Vagina (tissue), 2 donors: ENCODE measurements around the gene PREPL. TPM values are rescaled to one million over a fixed set of nuclear protein-coding genes. Genes with fewer than 3 reads are reported as not detected.
"Not testable (repeated sequence)": the region's sequence is repeated elsewhere in the genome, so short reads cannot be mapped to it uniquely, and the experiment has no call there.

ENCODE experiments used
- DNase-seq, 2 donors: peaks; one replicate each; pipeline ENCODE4 v3.0.0-alpha.2; 2017; ENCODE audit errors: extremely low spot score in 2 of 2
- H3K27ac ChIP-seq: fragments of 200-600 bp; sonication (generic); one replicate; pipeline ENCODE4 v1.5.1; 2019
- H3K27me3 ChIP-seq: fragments of 200-600 bp; sonication (generic); one replicate; pipeline ENCODE4 v1.5.1; 2019
- H3K36me3 ChIP-seq, 2 donors: fragments of 200-600 bp; sonication (generic); one replicate each; pipeline ENCODE4 v1.5.1; 2017 to 2019
- H3K4me1 ChIP-seq: fragments of 200-600 bp; sonication (generic); one replicate; pipeline ENCODE4 v1.5.1; 2019
- H3K4me3 ChIP-seq, 2 donors: fragments of 200-600 bp; sonication (generic); 1 replicate in 1 of 2; 2 replicates in 1 of 2; pipeline ENCODE4 v1.5.1; 2016 to 2019
- H3K9me3 ChIP-seq: fragments of 200-600 bp; sonication (generic); one replicate; pipeline ENCODE4 v1.5.1; 2019
- CTCF ChIP-seq, 3 experiments: fragments of 450-650 bp in 2 of 3; fragments of 200-600 bp in 1 of 3; sonication (generic) in 1 of 3; IDR thresholded peaks; one replicate each; pipeline ENCODE4 v1.5.1; 2017 to 2019; ENCODE audit warnings: antibody characterized with exemption in 3 of 3, mild to moderate bottlenecking in 2 of 3, moderate library complexity in 2 of 3
- POLR2A ChIP-seq, 2 donors: fragments of 450-650 bp; IDR thresholded peaks; one replicate each; pipeline ENCODE4 v1.6.1; 2017; ENCODE audit warnings: antibody characterized with exemption in 2 of 2, mild to moderate bottlenecking in 2 of 2, moderate library complexity in 2 of 2
- POLR2AphosphoS5 ChIP-seq, 2 donors: sonication (generic); formaldehyde crosslinking; IDR thresholded peaks; one replicate each; pipeline ENCODE4 v1.9.0; 2017; ENCODE audit warnings: antibody characterized with exemption in 2 of 2, mild to moderate bottlenecking in 2 of 2, low read depth in 1 of 2; ENCODE audit not compliant: insufficient read depth in 1 of 2
- intact Hi-C: fragments of 100-400 bp; cut with DNase I; formaldehyde crosslinking; loops from one replicate; pipeline ENCODE4 v1.15.1; 2023
- total RNA-seq: library from RNA; depleted of rRNA; stranded (reverse); fragments of >200 nt; gene quantifications from one replicate; pipeline ENCODE4 v1.2.3, GENCODE V29; 2016

Gene PREPL
- total RNA-seq, 1 donor from 2014 or later = 38.3 TPM

GRCh38 chr2:44304258-44304657 lies 57.0 kb downstream of the PREPL start:
- Histone ChIP-seq H3K4me1 (no peaks in the 10 kb centered on the region), H3K27me3 (no peaks in the 10 kb centered on the region), H3K4me3 (no peak overlapping the region), H3K36me3 (no peaks in the 10 kb centered on the region), H3K9me3 (peaks cover 3% of the 10 kb centered on the region), H3K27ac (no peak overlapping the region)
- intact Hi-C loops = no loop called here
- TF ChIP-seq POLR2AphosphoS5 (IDR thresholded peaks at IDR 0.05; ENCODE audit: insufficient read depth in 1 of 2, low read depth in 1 of 2) (no peak), POLR2A (IDR thresholded peaks at IDR 0.05) (no peak), CTCF (IDR thresholded peaks at IDR 0.05) (no peak)
- no peak for DNase-seq

- H3K9me3 ChIP-seq, H3K27me3 ChIP-seq, H3K4me1 ChIP-seq, H3K27ac ChIP-seq, intact Hi-C loops, DNase-seq, H3K36me3 ChIP-seq, H3K4me3 ChIP-seq: not testable (repeated sequence)
These were observed 57.5 kb downstream of the PREPL start for GRCh38 chr2:44303766-44304165.

- Histone ChIP-seq H3K27me3 (no peaks in the 10 kb centered on the region), H3K27ac (no peak overlapping the region), H3K36me3 (no peaks in the 10 kb centered on the region), H3K4me1 (no peaks in the 10 kb centered on the region), H3K9me3 (no peaks in the 10 kb centered on the region), H3K4me3 (no peak overlapping the region)
- DNase-seq = no peak
- intact Hi-C loops = no loop called here
- TF ChIP-seq CTCF (IDR thresholded peaks at IDR 0.05) (no peak), POLR2A (IDR thresholded peaks at IDR 0.05) (no peak), POLR2AphosphoS5 (IDR thresholded peaks at IDR 0.05; ENCODE audit: insufficient read depth in 1 of 2, low read depth in 1 of 2) (no peak)
These were observed 60.2 kb downstream of the PREPL start for GRCh38 chr2:44301111-44301510.

GRCh38 chr2:44299635-44300034 lies 61.7 kb downstream of the PREPL start:
- intact Hi-C loops = loop anchor here (10.0 kb wide), 1 partner anchor 55 kb away; no protein-coding TSS in a partner anchor

GRCh38 chr2:44297431-44297830 lies 63.9 kb downstream of the PREPL start:
- no peaks in the 10 kb centered on the region for H3K4me1 ChIP-seq
- no peak overlapping the region for H3K27ac ChIP-seq
- H3K4me3 ChIP-seq = no peak overlapping the region
- no peaks in the 10 kb centered on the region for H3K36me3 ChIP-seq
- DNase-seq = no peak
- TF ChIP-seq CTCF (IDR thresholded peaks at IDR 0.05) (no peak), POLR2A (IDR thresholded peaks at IDR 0.05) (no peak), POLR2AphosphoS5 (IDR thresholded peaks at IDR 0.05; ENCODE audit: insufficient read depth in 1 of 2, low read depth in 1 of 2) (no peak)
- H3K9me3 ChIP-seq = no peaks in the 10 kb centered on the region
- intact Hi-C loops = loop anchor here (10.0 kb wide), 1 partner anchor 53 kb away; no protein-coding TSS in a partner anchor
- no peaks in the 10 kb centered on the region for H3K27me3 ChIP-seq

More at GRCh38 chr2:44299635-44300034, 61.7 kb downstream of the PREPL start:
- no peaks in the 10 kb centered on the region for H3K36me3 ChIP-seq
- no peak overlapping the region for H3K27ac ChIP-seq
- no peak for TF ChIP-seq POLR2A (IDR thresholded peaks at IDR 0.05)
- TF ChIP-seq CTCF (IDR thresholded peaks at IDR 0.05) = no peak
- TF ChIP-seq POLR2AphosphoS5 (IDR thresholded peaks at IDR 0.05; ENCODE audit: insufficient read depth in 1 of 2, low read depth in 1 of 2) = no peak
- H3K27me3 ChIP-seq = no peaks in the 10 kb centered on the region
- no peak for DNase-seq
- H3K9me3 ChIP-seq = no peaks in the 10 kb centered on the region
- no peaks in the 10 kb centered on the region for H3K4me1 ChIP-seq
- no peak overlapping the region for H3K4me3 ChIP-seq
